Cerebellar cortex (tissue), 1 donor: ENCODE results near the gene PCDH10.
"Not testable (repeated sequence)": the region's sequence is repeated elsewhere in the genome, so short reads cannot be mapped to it uniquely, and the experiment has no call there.

Experiments
- DNase-seq: peaks from one replicate; pipeline ENCODE4 v3.0.0-alpha.2; 2015; ENCODE audit warnings: low spot score

The PCDH10 gene

DNA sequence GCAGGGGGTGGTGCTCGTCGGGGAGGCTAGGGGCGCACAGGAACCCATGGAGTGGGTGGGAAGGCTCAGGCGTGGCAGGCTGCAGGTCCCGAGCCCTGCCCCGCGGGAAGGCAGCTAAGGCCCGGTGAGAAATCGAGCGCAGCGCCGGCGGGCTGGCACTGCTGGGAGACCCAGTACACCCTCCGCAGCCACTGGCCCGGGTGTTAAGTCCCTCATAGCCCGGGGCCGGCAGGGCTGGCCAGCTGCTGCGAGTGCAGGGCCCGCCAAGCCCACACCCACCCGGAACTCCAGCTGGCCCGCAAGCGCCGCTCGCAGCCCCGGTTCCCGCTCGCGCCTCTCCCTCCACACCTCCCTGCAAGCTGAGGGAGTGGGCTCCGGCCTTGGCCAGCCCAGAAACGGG lies 91.4 kb downstream of the PCDH10 start:
- DNase-seq = not testable (repeated sequence)
